ENCODE data around the gene NUBP1. TPM values are rescaled to one million over a fixed set of nuclear protein-coding genes. Genes with fewer than 3 reads are reported as not detected.

The NUBP1 gene
- total RNA-seq, result 16.4 and 17.5 TPM in 2 replicates

GRCh38 chr16:10743610-10744369, at the start of gene NUBP1:
Gene NUBP1 (plus strand): TSS chr16:10743842. CDS start chr16:10743864, 22 bp downstream.

GRCh38 chr16:10694830-10695229, 48.8 kb upstream of the NUBP1 start, which contains the start of gene TEKT5:
Gene TEKT5 (minus strand): TSS chr16:10694930. CDS start chr16:10694873, 57 bp downstream.

GRCh38 chr16:10817963-10818941, 74.6 kb downstream of the NUBP1 start, which contains the start of gene TVP23A:
Gene TVP23A (minus strand): TSS chr16:10818794. CDS start chr16:10818493, 301 bp downstream.

Other genes starting within 250 kb of the NUBP1 start
- 9.4 and 19.5 TPM in 2 replicates for gene EMP2, start 163.2 kb upstream of the NUBP1 start, total RNA-seq
- gene TEKT5, start 48.9 kb upstream of the NUBP1 start, total RNA-seq, result not detected in 2 replicates
- gene TVP23A, start 75.0 kb downstream of the NUBP1 start, total RNA-seq, result 0.18 TPM in 1 of 2 replicates, not detected in the other
- gene CIITA, start 133.4 kb downstream of the NUBP1 start, total RNA-seq, result 0.49 TPM in 1 of 2 replicates, not detected in the other
- gene DEXI, start 198.6 kb downstream of the NUBP1 start, total RNA-seq, result 67.2 and 84.2 TPM in 2 replicates
- gene CLEC16A, start 200.7 kb downstream of the NUBP1 start, total RNA-seq, result 7.6 and 10.2 TPM in 2 replicates

Measured in cardiac atrium fibroblast (primary cell).